Measurements from ENCODE around the gene MPRIP.
"Not testable (repeated sequence)": the region's sequence is repeated elsewhere in the genome, so short reads cannot be mapped to it uniquely, and the experiment has no call there.

Gene MPRIP

GRCh38 chr17:17013828-17014747 is 28.2 kb upstream of the MPRIP start:
- not testable (repeated sequence) for DNase-seq (ENCODE audit: low read depth)

GRCh38 chr17:17014748-17015124 is 27.5 kb upstream of the MPRIP start:
- not testable (repeated sequence) for DNase-seq (ENCODE audit: low read depth)

DNA sequence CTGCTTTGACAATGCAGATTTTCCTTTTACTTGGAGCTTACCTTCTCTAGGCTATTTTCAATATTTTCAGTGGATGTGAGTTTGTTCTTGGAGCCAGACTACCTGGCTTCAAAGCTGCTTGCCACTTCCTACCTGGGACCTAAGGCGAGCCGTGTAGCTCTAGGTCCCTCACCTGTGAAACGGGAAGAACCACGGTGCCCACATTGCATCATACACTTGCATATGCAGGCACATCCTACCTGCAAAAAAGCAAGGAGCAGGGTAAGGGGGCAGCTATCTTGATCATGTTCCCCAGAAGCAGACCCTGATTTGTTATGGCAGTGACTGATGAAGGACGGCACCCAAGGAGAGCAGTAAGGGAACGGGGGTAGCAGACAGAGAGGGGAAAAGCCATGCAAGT is 27.0 kb upstream of the MPRIP start:
- DNase-seq (ENCODE audit: low read depth), result no peak

GRCh38 chr17:17016199-17017197 is 25.8 kb upstream of the MPRIP start:
- not testable (repeated sequence) for DNase-seq (ENCODE audit: low read depth)

DNA sequence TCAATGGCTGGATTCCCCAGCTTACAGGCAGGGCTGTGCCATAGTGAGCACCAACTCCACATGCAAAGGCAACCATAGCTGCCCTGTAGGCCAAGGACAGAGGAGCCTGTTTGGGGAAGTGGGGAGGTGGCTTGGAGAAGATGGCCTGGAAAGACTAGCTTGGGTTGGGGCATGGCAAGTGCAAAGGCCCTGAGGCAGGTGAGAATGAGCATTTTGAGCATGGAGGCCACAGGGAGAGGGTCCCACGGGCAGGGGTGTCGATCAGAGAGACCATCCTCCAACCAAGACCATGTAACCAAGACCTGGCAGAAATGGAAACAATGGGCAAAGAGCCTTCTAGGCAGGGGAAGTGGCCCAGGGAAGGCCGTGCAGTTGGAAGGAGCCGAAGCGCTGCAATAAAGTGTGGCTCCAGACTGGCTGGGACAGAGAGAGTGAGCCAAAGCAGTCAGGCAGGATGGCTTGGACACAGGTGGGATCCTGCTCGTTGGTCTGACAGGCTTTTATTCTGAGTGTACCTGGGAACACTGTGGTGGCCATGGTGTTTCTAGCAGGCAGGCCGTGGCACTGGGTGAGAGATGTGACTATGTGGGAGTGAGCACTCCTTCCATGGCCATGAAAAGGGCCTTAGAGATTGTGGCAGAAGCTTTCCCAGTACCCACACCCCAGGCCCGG is 24.8 kb upstream of the MPRIP start:
- DNase-seq (ENCODE audit: low read depth), result no peak

GRCh38 chr17:17018021-17018441 is 24.2 kb upstream of the MPRIP start:
- no peak for DNase-seq (ENCODE audit: low read depth)

DNA sequence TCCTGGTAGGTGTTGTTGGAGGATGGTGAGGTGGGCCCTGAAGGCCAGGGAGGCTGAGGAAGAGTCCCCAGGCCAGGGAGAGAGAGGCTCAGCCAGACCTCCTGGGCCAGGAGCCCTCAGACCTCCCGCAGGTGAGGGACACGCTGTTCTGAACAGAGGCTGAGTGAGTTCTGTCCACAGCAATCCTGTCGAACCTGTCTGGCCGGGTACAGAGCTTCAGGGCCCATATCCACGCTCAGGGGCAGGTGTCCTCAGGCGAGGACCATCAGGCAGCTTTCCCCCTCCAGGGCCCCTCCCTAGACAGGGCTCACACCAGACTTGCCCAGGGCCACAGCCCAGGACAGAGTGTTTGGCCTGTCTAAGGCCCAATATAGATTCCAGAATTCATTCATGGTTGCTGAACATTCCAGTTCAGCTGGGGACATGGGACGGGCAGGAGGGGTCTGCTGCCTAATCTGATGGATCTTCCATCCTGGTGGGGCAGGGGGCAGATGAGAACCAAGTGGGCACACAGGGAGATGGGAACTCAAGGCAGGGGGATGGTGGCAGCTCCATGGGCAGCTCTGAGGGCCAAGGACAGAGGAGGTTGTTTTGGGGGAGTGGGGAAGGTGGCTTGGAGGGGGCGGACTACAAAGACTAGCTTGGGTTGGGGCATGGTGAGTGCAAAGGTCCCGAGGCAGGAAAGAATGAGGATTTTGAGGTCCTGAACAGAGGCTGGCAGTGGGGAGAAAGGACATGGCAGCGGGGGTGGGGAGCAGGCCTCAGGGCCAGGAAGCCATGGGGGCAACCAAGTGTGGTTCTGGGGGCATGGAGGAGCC is 23.4 kb upstream of the MPRIP start:
- DNase-seq (ENCODE audit: low read depth), result no peak

DNA sequence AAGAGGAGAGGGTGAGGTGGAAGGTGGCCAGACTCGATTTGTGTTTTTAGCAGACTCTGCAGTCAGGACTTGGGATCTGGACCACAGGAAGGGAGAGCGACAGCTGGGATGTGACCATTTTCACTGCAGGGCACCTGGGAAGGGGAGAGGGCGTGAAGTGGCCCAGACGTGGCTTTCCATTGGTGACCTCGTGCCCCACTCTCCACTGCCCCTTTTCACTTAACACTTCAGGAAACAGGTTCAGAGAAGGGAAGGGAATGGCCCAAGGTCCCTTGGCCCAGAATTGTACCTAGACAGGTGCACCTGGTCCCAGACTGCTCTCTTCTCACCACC is 22.9 kb upstream of the MPRIP start:
- no peak for DNase-seq (ENCODE audit: low read depth)

GRCh38 chr17:17019891-17020456 is 22.3 kb upstream of the MPRIP start:
- DNase-seq (ENCODE audit: low read depth), result no peak

GRCh38 chr17:17020821-17021193 is 21.4 kb upstream of the MPRIP start:
- DNase-seq (ENCODE audit: low read depth), result no peak

GRCh38 chr17:17021194-17021863 is 20.9 kb upstream of the MPRIP start:
- no peak for DNase-seq (ENCODE audit: low read depth)

GRCh38 chr17:17022011-17022410 is 20.2 kb upstream of the MPRIP start:
- no peak for DNase-seq (ENCODE audit: low read depth)

GRCh38 chr17:17022456-17022855 is 19.8 kb upstream of the MPRIP start:
- DNase-seq (ENCODE audit: low read depth), result no peak

DNA sequence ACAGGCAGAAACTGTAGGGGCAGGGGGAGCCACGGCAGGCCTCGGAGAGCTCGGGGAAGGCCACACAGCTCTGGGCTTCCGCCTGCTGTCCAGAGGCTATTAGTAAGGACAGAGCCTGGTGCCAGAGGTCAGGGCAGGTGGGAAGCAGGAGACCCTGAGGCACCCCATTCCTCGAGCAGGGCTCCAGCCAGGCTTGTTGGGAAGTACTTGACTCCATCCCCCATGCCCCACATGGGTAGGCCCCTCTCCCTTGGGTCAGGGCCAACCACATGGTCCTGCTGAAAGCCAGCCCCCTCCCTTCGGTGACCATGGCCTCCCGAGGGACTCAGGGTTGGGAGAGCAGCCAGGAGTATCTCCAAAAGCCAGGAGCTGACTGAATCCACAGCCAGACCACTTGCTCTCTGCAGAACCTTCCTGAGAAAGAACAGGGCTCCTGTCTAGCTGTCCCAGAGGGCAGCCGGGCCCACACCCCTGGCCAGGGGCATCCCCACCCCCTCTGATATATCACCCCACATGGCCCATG is 17.4 kb upstream of the MPRIP start:
- DNase-seq (ENCODE audit: low read depth), result no peak

DNA sequence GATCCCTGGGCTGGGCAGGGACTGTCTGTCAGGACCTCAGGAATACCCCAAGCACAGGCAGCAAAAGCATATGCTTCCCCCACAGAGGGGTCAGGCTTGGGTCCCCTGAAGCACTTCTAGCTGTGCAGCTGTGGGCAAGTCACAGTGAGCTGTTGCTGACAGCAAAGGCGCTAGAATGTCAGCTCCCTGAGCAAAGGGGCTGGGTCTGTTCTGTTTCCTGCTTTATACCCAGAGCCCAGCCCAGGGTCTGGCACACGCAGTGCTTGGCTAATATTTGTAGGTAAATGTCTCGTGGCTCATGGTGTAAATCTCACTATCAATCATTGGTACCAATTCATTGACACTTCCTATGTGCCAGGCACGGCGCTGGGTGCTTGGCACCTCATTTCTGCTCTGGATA is 16.6 kb upstream of the MPRIP start:
- no peak for DNase-seq (ENCODE audit: low read depth)

- DNase-seq (ENCODE audit: low read depth), result no peak
Measured at GRCh38 chr17:17026163-17026562, 16.1 kb upstream of the MPRIP start.

- no peak for DNase-seq (ENCODE audit: low read depth)
Measured at GRCh38 chr17:17027442-17028058, 14.7 kb upstream of the MPRIP start.

DNA sequence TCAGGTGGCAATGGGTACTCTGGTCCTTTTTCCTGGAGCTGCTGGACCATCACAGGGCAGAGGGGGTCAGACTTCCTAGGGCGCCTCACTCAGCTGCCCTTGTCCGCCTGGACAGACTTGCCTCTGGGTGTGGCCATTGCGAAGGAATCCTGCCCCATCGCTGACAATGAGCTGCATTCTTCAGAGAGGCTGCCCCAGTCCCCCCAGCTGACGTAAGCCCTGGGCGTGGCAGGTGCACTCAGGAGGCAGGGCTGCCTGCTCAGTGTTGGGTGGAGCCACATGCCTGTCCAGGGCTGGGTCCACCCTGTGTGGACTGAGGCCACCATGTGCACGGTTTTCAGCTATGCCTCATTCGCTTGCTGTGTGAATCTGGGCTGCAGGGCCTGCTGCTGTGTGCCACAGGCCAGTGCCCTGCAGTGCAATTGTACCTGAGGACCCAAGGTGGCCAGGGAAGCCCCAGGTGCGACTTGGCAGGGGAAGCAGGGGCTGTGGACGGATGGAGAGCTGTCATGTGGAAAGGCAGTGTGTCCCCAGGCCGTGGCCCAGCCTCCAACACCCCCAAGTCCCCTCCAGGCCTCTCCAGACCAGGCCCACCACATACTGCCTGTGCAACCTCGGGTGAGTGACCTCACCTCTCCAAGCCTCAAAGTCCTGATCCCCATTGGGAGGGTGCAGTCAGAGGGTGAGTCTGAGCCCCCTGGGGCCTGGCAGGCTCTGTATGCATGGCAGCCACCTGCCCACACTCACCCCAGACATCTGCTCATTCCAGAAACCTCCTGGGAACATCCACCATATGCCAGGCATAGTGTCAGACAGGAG is 14.0 kb upstream of the MPRIP start:
- DNase-seq (ENCODE audit: low read depth), result peak; percentile 66
